GM21717 (cell line): ENCODE measurements around the gene F7.
"Not testable (repeated sequence)": the region's sequence is repeated elsewhere in the genome, so short reads cannot be mapped to it uniquely, and the experiment has no call there.

Experiments used
- ATAC-seq: cut with Tn5 transposase; IDR thresholded peaks from one replicate; pipeline ENCODE4 v1.9.1; 2021; ENCODE audit warnings: mild to moderate bottlenecking, moderate library complexity; ENCODE audit not compliant: unreplicated experiment

F7 gene

DNA sequence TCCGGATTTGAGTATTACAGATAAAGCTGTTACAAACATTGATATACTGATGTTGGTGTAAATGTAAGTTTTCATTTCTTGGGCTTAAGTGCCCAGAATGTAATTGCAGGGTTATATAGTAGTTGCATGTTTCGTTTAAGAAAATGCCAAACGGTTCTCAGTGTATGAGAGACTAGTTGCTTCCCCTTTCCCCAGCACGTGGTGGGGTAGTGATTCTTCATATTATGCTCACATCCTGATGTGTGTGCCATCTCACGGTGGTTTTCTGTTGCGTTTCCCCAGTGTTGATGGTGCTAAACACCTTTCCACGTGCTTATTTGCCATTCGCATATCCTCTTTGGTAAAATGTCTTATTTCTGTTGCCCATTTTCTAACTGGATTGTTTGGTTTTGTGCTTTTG, 34.7 kb upstream of the F7 start:
- ATAC-seq: no peak

GRCh38 chr13:113072376-113072775, 33.2 kb upstream of the F7 start:
- no peak for ATAC-seq

DNA sequence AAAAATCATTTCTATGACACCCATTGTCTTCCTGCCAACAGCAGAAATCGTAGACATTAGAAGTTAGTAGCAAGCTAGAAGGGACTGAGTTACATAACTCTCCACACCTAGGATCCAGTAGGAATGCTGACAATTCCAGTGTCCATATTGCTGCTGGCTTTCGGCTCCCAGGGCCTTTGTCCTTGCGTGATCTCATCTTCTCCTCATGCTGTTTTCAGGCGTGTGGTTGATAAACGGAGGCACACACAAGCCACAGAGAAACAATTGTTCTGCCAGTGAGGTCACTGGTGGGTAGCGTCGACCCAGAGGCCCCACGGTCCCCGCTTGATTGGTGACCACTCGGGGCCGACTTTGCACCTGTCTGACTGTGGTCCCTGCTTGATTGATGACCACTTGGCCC, 31.6 kb upstream of the F7 start:
- no peak for ATAC-seq

DNA sequence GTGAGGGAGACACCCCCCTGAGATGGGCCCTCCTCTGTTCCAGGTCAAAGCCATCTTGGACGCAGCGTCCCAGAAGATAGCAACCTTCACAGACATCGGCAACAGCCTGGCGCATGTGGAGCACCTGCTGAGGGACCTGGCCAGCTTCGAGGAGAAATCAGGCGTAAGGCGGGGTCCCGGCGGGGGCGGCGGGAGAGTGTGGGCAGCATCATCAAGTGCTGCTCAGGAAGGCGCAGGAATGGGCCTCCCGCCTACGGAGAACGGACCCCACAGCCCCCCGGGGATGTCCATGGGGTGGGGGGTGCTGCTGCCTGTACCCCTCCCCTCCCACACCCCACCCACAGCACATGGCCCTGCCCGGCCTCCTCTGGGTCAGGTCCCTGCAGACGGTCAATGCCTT, 31.2 kb upstream of the F7 start:
- no peak for ATAC-seq

- no peak for ATAC-seq
Observed at GRCh38 chr13:113074876-113075275, 30.7 kb upstream of the F7 start.

DNA sequence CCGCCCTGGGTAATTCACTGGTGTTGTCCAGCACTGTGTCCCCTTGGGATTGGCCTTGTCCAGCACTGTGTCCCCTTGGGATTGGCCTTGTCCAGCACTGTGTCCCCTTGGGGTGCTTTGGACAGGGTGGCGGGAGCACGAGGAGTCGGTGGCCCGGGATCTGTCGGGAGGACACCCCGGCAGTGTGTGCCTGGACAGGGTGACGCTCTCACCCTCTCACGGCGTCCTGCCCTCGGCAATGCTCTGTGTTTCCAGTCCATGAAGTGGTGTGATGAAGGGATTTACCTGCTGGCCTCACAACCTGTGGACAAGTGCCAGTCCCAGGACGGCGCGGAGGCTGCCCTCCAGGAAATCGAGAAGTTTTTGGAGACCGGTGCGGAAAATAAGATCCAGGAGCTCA, 29.9 kb upstream of the F7 start:
- no peak for ATAC-seq

DNA sequence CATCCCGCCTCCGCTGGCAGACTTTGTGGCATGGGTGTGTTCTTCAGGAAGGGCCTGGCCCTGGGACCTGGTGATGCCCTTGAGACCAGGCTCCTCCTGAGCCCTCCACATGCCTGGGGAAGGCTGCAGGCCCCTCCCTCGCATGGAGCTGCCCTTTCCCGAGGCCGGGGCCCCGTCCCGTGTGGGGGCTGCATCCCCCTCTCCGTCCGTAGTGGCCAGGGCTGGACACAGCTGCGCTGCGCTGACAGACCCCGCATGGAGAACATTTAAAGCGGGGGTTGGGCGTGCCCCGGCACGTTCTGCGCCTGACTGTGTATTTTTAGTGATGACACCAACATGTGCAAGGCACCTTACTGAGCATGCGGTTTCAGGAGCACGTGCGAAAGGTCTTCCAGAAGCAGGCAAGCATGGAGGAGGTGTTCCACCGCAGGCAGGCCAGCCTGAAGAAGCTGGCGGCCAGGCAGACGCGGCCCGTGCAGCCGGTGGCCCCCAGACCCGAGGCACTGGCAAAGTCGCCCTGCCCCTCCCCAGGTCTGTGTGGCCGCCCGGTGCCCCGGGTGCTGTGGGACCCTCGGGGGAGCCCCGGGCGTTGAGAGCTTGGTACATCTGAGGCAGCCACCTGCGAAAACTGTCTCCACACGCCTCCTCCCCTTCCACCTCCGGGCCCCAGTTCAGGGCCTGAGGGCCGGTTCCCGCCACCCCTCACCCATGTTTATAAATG, 28.8 kb upstream of the F7 start:
- no peak for ATAC-seq

DNA sequence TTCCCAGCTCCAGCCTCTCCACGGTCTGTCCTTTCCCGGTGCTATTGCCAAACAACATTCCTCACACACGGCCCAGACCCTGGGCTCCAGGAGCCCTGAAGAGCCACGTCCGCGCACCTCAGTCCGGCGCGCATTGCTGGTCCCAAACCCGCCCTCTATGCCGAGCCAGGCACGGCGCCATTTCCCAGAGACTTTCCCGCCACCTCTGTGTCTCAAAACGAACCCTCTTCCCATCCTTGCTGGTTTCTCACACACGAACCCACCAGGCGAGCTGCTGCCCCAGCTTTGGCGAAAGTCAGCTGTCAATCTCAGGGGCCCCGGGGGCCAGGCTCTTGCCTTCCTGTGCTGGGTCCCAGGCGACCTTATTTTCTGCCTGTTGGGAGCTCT, 28.0 kb upstream of the F7 start:
- ATAC-seq: no peak

- no peak for ATAC-seq
Observed at GRCh38 chr13:113077953-113078901, 27.4 kb upstream of the F7 start.

- ATAC-seq: no peak
Observed at GRCh38 chr13:113078902-113079780, 26.4 kb upstream of the F7 start.

DNA sequence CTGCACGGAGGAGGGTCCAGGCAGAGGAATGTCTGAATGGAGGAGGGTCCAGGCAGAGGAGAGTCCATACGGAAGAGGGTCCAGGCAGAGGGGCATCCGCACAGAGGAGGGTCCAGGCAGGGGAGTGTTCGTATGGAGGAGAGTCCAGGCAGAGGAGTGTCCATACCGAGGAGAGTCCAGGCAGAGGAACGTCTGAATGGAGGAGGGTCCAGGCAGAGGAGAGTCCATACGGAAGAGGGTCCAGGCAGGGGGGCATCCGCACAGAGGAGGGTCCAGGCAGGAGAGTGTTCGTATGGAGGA, 25.9 kb upstream of the F7 start:
- not testable (repeated sequence) for ATAC-seq

DNA sequence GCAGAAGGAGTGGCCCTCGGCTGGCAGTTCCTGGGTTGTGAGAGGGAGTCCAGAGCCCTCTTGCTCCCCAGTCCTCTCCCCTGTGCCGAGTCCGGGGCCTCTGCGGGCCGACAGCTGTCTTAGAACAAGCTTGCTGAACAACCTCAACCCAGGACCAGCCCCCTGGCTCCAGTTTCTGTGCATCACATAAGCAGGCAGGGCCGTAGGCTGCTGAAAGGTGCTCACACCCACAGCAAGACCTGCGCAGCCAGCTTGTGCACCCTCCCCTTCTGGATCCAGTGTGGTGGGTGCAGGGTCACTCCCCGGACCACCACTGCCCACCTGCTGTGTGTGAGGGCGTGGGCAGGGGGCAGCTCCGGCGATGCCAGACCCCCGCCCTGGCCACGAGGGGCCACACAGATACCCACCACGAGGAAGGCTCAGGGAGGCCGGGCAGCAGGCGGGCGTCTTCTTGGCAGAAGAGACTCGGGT, 25.2 kb upstream of the F7 start:
- ATAC-seq: no peak

GRCh38 chr13:113080901-113081521, 24.6 kb upstream of the F7 start:
- ATAC-seq: no peak

- no peak for ATAC-seq
Observed at GRCh38 chr13:113082198-113083021, 23.2 kb upstream of the F7 start.

- no peak for ATAC-seq
Observed at GRCh38 chr13:113083022-113083373, 22.6 kb upstream of the F7 start.

GRCh38 chr13:113083402-113084061, 22.1 kb upstream of the F7 start:
- no peak for ATAC-seq

- ATAC-seq: no peak
Observed at GRCh38 chr13:113084094-113084942, 21.3 kb upstream of the F7 start.

GRCh38 chr13:113084943-113085540, 20.5 kb upstream of the F7 start:
- no peak for ATAC-seq
